Measurements from ENCODE around the gene PRICKLE1.

The PRICKLE1 gene

GRCh38 chr12:42477941-42478340, 111.6 kb downstream of the PRICKLE1 start:
- Histone ChIP-seq H3K27ac (ENCODE audit: low read length) (no peak overlapping the region), H3K9ac (ENCODE audit: low read depth, low read length) (no peak overlapping the region), H4K20me1 (ENCODE audit: insufficient read depth, low read length) (no peaks in the 10 kb centered on the region), H2AFZ (ENCODE audit: low read depth, low read length) (no peak overlapping the region), H3K27me3 (ENCODE audit: insufficient read depth, low read length, poor library complexity) (no peaks in the 10 kb centered on the region), H3K9me3 (ENCODE audit: insufficient read depth, low read length, severe bottlenecking) (no peaks in the 10 kb centered on the region), H3K4me3 (ENCODE audit: low read depth in 1 of 2, low read length in 2 of 2) (no peak overlapping the region), H3K4me2 (ENCODE audit: insufficient read depth, low read length) (no peak overlapping the region), H3K36me3 (ENCODE audit: insufficient read depth, low read length) (no peaks in the 10 kb centered on the region), H3K4me1 (ENCODE audit: insufficient read depth, low read length) (no peaks in the 10 kb centered on the region), H3K79me2 (ENCODE audit: insufficient read depth, low read length) (no peaks in the 10 kb centered on the region)
- no peak for TF ChIP-seq CTCF (IDR thresholded peaks at IDR 0.05; ENCODE audit: borderline replicate concordance, extremely low read depth, low read length, poor library complexity, severe bottlenecking)
- TF ChIP-seq EZH2 (IDR thresholded peaks at IDR 0.05; ENCODE audit: borderline replicate concordance, low read depth, low read length, severe bottlenecking): no peak
- DNase-seq (no peak), ATAC-seq (ENCODE audit: insufficient read depth, low read depth) (no peak)

GRCh38 chr12:42475106-42475505, 114.4 kb downstream of the PRICKLE1 start:
- H4K20me1 ChIP-seq (ENCODE audit: insufficient read depth, low read length): no peaks in the 10 kb centered on the region
- DNase-seq: no peak
- H3K9ac ChIP-seq (ENCODE audit: low read depth, low read length): no peak overlapping the region
- H3K4me1 ChIP-seq (ENCODE audit: insufficient read depth, low read length): no peaks in the 10 kb centered on the region
- H3K4me3 ChIP-seq (ENCODE audit: low read depth in 1 of 2, low read length in 2 of 2): no peak overlapping the region
- H2AFZ ChIP-seq (ENCODE audit: low read depth, low read length): no peak overlapping the region
- H3K27ac ChIP-seq (ENCODE audit: low read length): no peak overlapping the region
- no peaks in the 10 kb centered on the region for H3K36me3 ChIP-seq (ENCODE audit: insufficient read depth, low read length)
- TF ChIP-seq CTCF (IDR thresholded peaks at IDR 0.05; ENCODE audit: borderline replicate concordance, extremely low read depth, low read length, poor library complexity, severe bottlenecking): no peak
- TF ChIP-seq EZH2 (IDR thresholded peaks at IDR 0.05; ENCODE audit: borderline replicate concordance, low read depth, low read length, severe bottlenecking): no peak
- no peak overlapping the region for H3K4me2 ChIP-seq (ENCODE audit: insufficient read depth, low read length)
- no peaks in the 10 kb centered on the region for H3K79me2 ChIP-seq (ENCODE audit: insufficient read depth, low read length)
- no peaks in the 10 kb centered on the region for H3K9me3 ChIP-seq (ENCODE audit: insufficient read depth, low read length, severe bottlenecking)
- peaks cover 3% of the 10 kb centered on the region for H3K27me3 ChIP-seq (ENCODE audit: insufficient read depth, low read length, poor library complexity)
- no peak for ATAC-seq (ENCODE audit: insufficient read depth, low read depth)

GRCh38 chr12:42474391-42474790, 115.2 kb downstream of the PRICKLE1 start:
- ATAC-seq (ENCODE audit: insufficient read depth, low read depth) (no peak), DNase-seq (no peak)
- TF ChIP-seq CTCF (IDR thresholded peaks at IDR 0.05; ENCODE audit: borderline replicate concordance, extremely low read depth, low read length, poor library complexity, severe bottlenecking): no peak
- H3K27ac ChIP-seq (ENCODE audit: low read length): no peak overlapping the region
- H3K9me3 ChIP-seq (ENCODE audit: insufficient read depth, low read length, severe bottlenecking): no peaks in the 10 kb centered on the region
- H3K79me2 ChIP-seq (ENCODE audit: insufficient read depth, low read length): no peaks in the 10 kb centered on the region
- peaks cover 2% of the 10 kb centered on the region; the same call in 1 of the 2 replicates for H3K4me1 ChIP-seq (ENCODE audit: insufficient read depth, low read length)
- H3K4me3 ChIP-seq (ENCODE audit: low read depth in 1 of 2, low read length in 2 of 2): no peak overlapping the region
- no peak overlapping the region for H2AFZ ChIP-seq (ENCODE audit: low read depth, low read length)
- H4K20me1 ChIP-seq (ENCODE audit: insufficient read depth, low read length): no peaks in the 10 kb centered on the region
- H3K36me3 ChIP-seq (ENCODE audit: insufficient read depth, low read length): no peaks in the 10 kb centered on the region
- H3K9ac ChIP-seq (ENCODE audit: low read depth, low read length): no peak overlapping the region
- no peak overlapping the region for H3K4me2 ChIP-seq (ENCODE audit: insufficient read depth, low read length)
- peaks cover 3% of the 10 kb centered on the region for H3K27me3 ChIP-seq (ENCODE audit: insufficient read depth, low read length, poor library complexity)

GRCh38 chr12:42473561-42473960, 116.0 kb downstream of the PRICKLE1 start:
- Histone ChIP-seq H3K27ac (ENCODE audit: low read length) (no peak overlapping the region), H4K20me1 (ENCODE audit: insufficient read depth, low read length) (no peaks in the 10 kb centered on the region), H3K4me2 (ENCODE audit: insufficient read depth, low read length) (no peak overlapping the region), H3K4me1 (ENCODE audit: insufficient read depth, low read length) (peaks cover 6% of the 10 kb centered on the region; the same call in 1 of the 2 replicates), H3K9ac (ENCODE audit: low read depth, low read length) (no peak overlapping the region), H3K9me3 (ENCODE audit: insufficient read depth, low read length, severe bottlenecking) (no peaks in the 10 kb centered on the region), H3K4me3 (ENCODE audit: low read depth in 1 of 2, low read length in 2 of 2) (no peak overlapping the region), H3K79me2 (ENCODE audit: insufficient read depth, low read length) (no peaks in the 10 kb centered on the region), H3K36me3 (ENCODE audit: insufficient read depth, low read length) (no peaks in the 10 kb centered on the region), H2AFZ (ENCODE audit: low read depth, low read length) (no peak overlapping the region), H3K27me3 (ENCODE audit: insufficient read depth, low read length, poor library complexity) (peaks cover 6% of the 10 kb centered on the region)
- no peak for DNase-seq
- ATAC-seq (ENCODE audit: insufficient read depth, low read depth): no peak
- TF ChIP-seq EZH2 (IDR thresholded peaks at IDR 0.05; ENCODE audit: borderline replicate concordance, low read depth, low read length, severe bottlenecking) (no peak), CTCF (IDR thresholded peaks at IDR 0.05; ENCODE audit: borderline replicate concordance, extremely low read depth, low read length, poor library complexity, severe bottlenecking) (no peak)
